ENCODE results near the gene PCP2. TPM values are rescaled to one million over a fixed set of nuclear protein-coding genes. Genes with fewer than 3 reads are reported as not detected.

PCP2 gene
- total and polyA plus RNA-seq, 2 donors (not counting 1 experiment from before 2014, with no cell fraction given), result not detected

DNA sequence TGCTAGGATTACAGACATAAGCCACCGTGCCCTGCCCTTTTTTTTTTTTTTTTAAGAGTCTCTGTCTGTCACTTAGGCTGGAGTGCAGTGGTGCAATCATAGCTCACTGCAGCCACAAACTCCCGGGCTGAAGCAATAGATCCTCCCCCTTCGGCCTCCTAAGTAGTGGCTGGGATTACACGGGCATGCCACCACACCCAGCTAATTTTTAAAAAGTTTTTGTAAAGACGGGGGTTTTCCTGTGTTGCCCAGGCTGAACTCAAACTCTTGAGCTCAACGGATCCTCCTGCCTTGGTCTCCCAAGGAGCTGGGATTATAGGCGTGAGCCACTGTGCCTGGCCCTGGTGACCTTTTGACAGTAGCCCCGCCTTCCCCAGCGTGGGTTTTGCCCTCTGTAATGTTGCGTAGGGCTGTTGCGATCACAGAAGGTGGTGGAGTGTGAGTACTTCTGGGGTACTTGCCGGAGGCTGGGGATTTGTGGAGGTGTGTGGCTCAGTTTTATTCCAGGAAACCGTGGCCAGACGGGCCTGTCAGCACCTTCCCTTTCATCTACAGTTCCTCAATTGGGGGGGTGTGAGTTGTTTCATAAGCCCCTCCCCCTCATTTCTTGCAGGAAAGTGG is 23.7 kb upstream of the PCP2 start:
- peaks cover 2% of the 10 kb centered on the region for H3K4me1 ChIP-seq (ENCODE audit: control insufficient read depth, extremely low read depth, insufficient read depth, low read length)
- H3K79me2 ChIP-seq (ENCODE audit: control insufficient read depth, insufficient read depth, low read length), result no peaks in the 10 kb centered on the region
- H3K36me3 ChIP-seq (ENCODE audit: control insufficient read depth, insufficient read depth, low read length), result no peaks in the 10 kb centered on the region
- no peaks in the 10 kb centered on the region for H4K20me1 ChIP-seq (ENCODE audit: control insufficient read depth, extremely low read depth, insufficient read depth, low read length)
- H3K4me3 ChIP-seq (replicated peaks in 1 of 4; ENCODE audit: control extremely low read depth in 1 of 4, insufficient read depth in 1 of 4, low read depth in 3 of 4, low read length in 4 of 4), result no peak overlapping the region
- peak in 1 of 2 donors; percentile 8 for DNase-seq (ENCODE audit: low read depth in 2 of 2)
- H3K4me2 ChIP-seq (ENCODE audit: extremely low read depth, insufficient read depth, low read length), result no peak overlapping the region
- no peaks in the 10 kb centered on the region for H3K9me3 ChIP-seq (ENCODE audit: control insufficient read depth, insufficient read depth, low read depth, low read length)
- no peak overlapping the region for H3K27ac ChIP-seq (ENCODE audit: insufficient read depth, low read length)
- H3K27me3 ChIP-seq (ENCODE audit: control insufficient read depth, insufficient read depth, low read length), result no peaks in the 10 kb centered on the region
- TF ChIP-seq EZH2 (IDR thresholded peaks at IDR 0.05; ENCODE audit: low read length, missing control alignments), result no peak
- TF ChIP-seq, protein P1, sequence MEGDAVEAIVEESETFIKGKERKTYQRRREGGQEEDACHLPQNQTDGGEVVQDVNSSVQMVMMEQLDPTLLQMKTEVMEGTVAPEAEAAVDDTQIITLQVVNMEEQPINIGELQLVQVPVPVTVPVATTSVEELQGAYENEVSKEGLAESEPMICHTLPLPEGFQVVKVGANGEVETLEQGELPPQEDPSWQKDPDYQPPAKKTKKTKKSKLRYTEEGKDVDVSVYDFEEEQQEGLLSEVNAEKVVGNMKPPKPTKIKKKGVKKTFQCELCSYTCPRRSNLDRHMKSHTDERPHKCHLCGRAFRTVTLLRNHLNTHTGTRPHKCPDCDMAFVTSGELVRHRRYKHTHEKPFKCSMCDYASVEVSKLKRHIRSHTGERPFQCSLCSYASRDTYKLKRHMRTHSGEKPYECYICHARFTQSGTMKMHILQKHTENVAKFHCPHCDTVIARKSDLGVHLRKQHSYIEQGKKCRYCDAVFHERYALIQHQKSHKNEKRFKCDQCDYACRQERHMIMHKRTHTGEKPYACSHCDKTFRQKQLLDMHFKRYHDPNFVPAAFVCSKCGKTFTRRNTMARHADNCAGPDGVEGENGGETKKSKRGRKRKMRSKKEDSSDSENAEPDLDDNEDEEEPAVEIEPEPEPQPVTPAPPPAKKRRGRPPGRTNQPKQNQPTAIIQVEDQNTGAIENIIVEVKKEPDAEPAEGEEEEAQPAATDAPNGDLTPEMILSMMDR (conservative IDR thresholded peaks at IDR 0.05 in 1 of 2, IDR thresholded peaks at IDR 0.05 in 1 of 2; ENCODE audit: low read depth in 1 of 2, low read length in 2 of 2), result no peak
- no peak overlapping the region for H3K9ac ChIP-seq (ENCODE audit: insufficient read depth, low read length)
- no peak overlapping the region for H2AFZ ChIP-seq (ENCODE audit: low read length)

DNA sequence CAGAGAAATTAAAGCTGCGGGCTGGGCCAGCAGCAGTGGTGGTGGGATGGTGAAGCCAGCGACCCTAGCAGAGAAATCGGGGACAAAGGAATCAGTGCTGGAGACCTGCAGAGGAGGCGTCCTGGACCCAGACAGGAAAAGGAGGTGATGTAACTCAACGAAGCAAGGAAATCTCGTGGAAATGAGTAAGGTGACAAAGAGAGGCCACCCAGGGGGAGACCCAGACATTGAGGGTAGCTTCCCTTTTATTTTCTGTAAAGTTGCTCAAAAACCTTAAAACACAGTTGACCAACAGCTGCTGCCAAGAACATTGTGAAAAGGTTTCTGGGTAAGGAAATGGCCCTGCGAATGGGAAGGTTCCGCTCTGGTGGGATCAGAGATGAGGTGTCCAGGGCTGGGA is 22.1 kb upstream of the PCP2 start:
- no peak for DNase-seq (ENCODE audit: low read depth in 2 of 2)
- Histone ChIP-seq H3K27ac (ENCODE audit: insufficient read depth, low read length) (no peak overlapping the region), H2AFZ (ENCODE audit: low read length) (no peak overlapping the region)

DNA sequence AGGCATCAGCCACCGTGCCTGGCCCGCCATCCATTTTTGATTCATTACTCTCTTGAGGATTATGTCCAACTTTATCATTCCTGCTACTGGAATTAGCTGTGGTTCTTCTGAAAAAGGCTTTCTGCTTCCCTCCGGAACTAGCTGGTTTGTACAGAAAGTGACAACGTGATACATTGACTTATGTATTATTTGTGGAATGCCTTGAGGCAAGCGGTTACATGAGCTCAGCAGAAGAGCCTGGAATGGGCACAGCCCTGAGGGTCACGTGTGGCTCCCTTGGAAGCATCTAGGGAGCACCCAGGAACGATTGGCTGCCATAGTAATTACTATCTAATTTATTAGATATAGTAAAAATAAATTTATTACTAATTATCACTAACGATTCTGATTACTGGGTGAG is 20.9 kb upstream of the PCP2 start:
- peaks cover 3% of the 10 kb centered on the region for H3K4me1 ChIP-seq (ENCODE audit: control insufficient read depth, extremely low read depth, insufficient read depth, low read length)
- no peaks in the 10 kb centered on the region for H4K20me1 ChIP-seq (ENCODE audit: control insufficient read depth, extremely low read depth, insufficient read depth, low read length)
- H3K9ac ChIP-seq (ENCODE audit: insufficient read depth, low read length), result no peak overlapping the region
- no peak overlapping the region for H3K4me2 ChIP-seq (ENCODE audit: extremely low read depth, insufficient read depth, low read length)
- no peak overlapping the region for H3K27ac ChIP-seq (ENCODE audit: insufficient read depth, low read length)
- TF ChIP-seq, protein P1 (conservative IDR thresholded peaks at IDR 0.05 in 1 of 2, IDR thresholded peaks at IDR 0.05 in 1 of 2; ENCODE audit: low read depth in 1 of 2, low read length in 2 of 2), result no peak
- TF ChIP-seq EZH2 (IDR thresholded peaks at IDR 0.05; ENCODE audit: low read length, missing control alignments), result no peak
- H3K36me3 ChIP-seq (ENCODE audit: control insufficient read depth, insufficient read depth, low read length), result no peaks in the 10 kb centered on the region
- H2AFZ ChIP-seq (ENCODE audit: low read length), result no peak overlapping the region
- no peaks in the 10 kb centered on the region for H3K79me2 ChIP-seq (ENCODE audit: control insufficient read depth, insufficient read depth, low read length)
- H3K4me3 ChIP-seq (replicated peaks in 1 of 4; ENCODE audit: control extremely low read depth in 1 of 4, insufficient read depth in 1 of 4, low read depth in 3 of 4, low read length in 4 of 4), result no peak overlapping the region
- peak in 1 of 2 donors; percentile 17 for DNase-seq (ENCODE audit: low read depth in 2 of 2)
- no peaks in the 10 kb centered on the region for H3K9me3 ChIP-seq (ENCODE audit: control insufficient read depth, insufficient read depth, low read depth, low read length)
- no peaks in the 10 kb centered on the region for H3K27me3 ChIP-seq (ENCODE audit: control insufficient read depth, insufficient read depth, low read length)

More for the DNA sequence above, 22.1 kb upstream of the PCP2 start:
- Histone ChIP-seq H3K27me3 (ENCODE audit: control insufficient read depth, insufficient read depth, low read length) (no peaks in the 10 kb centered on the region), H3K4me2 (ENCODE audit: extremely low read depth, insufficient read depth, low read length) (no peak overlapping the region), H3K79me2 (ENCODE audit: control insufficient read depth, insufficient read depth, low read length) (no peaks in the 10 kb centered on the region), H3K9me3 (ENCODE audit: control insufficient read depth, insufficient read depth, low read depth, low read length) (no peaks in the 10 kb centered on the region), H3K4me1 (ENCODE audit: control insufficient read depth, extremely low read depth, insufficient read depth, low read length) (peaks cover 3% of the 10 kb centered on the region), H3K4me3 (replicated peaks in 1 of 4; ENCODE audit: control extremely low read depth in 1 of 4, insufficient read depth in 1 of 4, low read depth in 3 of 4, low read length in 4 of 4) (no peak overlapping the region), H3K36me3 (ENCODE audit: control insufficient read depth, insufficient read depth, low read length) (no peaks in the 10 kb centered on the region), H4K20me1 (ENCODE audit: control insufficient read depth, extremely low read depth, insufficient read depth, low read length) (no peaks in the 10 kb centered on the region), H3K9ac (ENCODE audit: insufficient read depth, low read length) (no peak overlapping the region)
- TF ChIP-seq, protein P1 (conservative IDR thresholded peaks at IDR 0.05 in 1 of 2, IDR thresholded peaks at IDR 0.05 in 1 of 2; ENCODE audit: low read depth in 1 of 2, low read length in 2 of 2), result no peak
- TF ChIP-seq EZH2 (IDR thresholded peaks at IDR 0.05; ENCODE audit: low read length, missing control alignments), result no peak

Measured in fibroblast of lung (primary cell).